HG02642 (cell line): ENCODE data around the gene CTSC.
A peak's percentile ranks its signal among the peaks of the same experiment; 100 is the strongest.
"Not testable (repeated sequence)": the region's sequence is repeated elsewhere in the genome, so short reads cannot be mapped to it uniquely, and the experiment has no call there.

Source experiments
- ATAC-seq: cut with Tn5 transposase; IDR thresholded peaks from one replicate; pipeline ENCODE4 v1.9.1; 2021; ENCODE audit warnings: mild to moderate bottlenecking; ENCODE audit not compliant: unreplicated experiment, poor library complexity

Gene CTSC

DNA sequence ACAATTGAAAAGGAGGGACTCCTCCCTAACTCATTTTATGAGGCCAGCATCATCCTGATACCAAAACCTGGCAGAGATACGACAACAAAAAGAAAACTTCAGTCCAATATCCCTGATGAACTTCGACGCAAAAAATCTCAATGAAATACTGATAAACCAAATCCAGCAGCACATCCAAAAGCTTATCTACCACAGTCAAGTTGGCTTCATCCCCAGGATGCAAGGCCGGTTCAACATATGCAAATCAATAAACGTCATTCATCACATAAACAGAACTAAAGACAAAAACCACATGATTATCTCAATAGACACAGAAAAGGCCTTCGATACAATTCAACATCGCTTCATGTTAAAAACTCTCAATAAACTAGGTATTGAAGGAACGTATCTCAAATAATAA, 14.7 kb downstream of the CTSC start:
- ATAC-seq: not testable (repeated sequence)

DNA sequence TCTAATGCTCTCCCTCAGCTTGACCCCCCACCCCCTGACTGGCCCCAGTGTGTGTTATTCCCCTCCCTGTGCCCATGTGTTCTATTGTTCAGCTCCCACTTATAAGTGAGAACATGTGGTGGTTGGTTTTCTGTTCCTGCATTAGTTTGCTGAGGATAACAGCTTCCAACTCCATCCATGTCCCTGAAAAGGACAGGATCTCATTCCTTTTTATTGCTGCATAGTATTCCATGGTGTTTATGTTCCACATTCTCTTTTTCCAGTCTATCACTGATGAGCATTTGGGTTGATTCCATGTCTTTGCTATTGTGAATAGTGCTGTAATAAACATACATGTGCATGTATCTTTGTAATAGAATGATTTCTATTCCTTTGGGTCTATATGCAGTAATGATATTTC, 16.1 kb downstream of the CTSC start:
- ATAC-seq: not testable (repeated sequence)

DNA sequence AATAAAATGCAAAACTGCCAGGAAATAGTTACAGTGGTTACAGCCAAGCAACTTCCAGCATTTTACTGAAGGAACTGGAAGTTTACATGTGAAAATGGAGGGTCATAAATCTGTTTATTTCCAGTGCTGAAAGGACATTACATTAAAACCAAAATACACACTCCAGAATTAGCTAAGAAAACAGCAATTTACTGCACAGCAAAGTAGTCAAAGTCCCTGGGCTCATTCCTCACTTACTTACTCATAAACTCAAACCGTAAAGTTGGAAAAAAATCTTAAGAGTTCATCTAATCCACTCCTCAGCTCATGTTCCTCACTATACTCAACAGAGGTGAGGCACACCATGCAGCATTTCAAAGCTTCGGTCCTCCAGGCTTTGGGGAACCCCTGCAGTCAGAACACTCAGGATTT, 17.4 kb downstream of the CTSC start:
- ATAC-seq: no peak

DNA sequence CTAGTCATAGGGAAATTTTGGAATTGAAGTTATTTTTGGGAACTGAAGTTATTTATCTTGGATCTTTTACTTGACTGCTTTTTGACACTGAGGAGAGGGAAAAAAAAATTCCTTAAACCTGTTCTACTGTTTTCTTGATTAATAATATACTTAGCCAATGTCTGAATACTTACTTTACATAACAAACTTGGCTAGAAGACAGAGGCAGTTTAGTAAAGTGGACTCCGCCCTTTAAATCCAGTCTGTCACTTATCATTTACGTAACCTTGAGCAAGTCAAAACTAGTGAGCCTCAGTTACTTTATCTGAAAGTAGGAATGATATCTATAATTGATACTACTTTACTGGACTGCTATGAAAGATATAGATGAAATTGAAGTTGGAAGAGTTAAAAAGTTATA, 19.5 kb downstream of the CTSC start:
- no peak for ATAC-seq

DNA sequence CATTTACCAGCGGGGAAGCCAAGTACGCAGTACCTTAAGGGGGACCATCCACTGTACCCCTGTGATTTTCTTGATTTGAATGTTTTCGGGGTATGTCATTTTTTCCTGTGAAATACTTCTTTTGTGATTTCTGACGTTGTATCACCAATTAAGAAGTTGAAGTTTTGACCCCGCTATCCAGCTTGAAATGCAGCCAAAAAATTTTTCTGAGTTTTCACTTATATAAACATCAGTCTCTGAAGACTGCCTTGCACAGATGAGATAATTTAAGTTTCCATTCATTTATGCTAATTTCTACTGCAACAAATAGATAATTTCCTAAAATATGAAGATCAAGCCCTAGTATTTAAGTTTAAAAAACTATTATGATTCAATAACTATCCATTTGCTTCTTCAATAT, 20.0 kb downstream of the CTSC start:
- no peak for ATAC-seq

DNA sequence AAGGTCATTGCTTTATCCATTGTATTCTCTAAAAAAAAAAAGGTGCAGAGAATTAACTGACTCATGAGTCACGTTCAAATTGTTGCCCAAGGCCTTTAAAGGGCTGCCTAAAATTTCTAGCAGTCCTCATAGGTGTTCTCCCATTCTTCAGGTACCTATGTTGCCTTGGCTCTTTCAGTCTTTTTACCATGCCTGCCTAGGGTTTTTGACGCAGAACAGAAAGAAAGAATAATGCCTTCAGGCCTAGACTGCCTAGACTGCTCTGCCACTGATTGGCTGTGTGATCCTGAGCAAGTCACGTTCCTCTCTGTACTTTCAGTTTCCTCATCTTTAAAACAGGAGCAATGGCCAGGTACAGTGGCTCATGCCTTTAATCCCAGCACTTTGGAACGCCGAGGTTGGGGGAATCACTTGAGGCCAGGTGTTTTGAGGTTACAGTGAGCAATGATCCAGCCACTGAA, 21.5 kb downstream of the CTSC start:
- no peak for ATAC-seq

DNA sequence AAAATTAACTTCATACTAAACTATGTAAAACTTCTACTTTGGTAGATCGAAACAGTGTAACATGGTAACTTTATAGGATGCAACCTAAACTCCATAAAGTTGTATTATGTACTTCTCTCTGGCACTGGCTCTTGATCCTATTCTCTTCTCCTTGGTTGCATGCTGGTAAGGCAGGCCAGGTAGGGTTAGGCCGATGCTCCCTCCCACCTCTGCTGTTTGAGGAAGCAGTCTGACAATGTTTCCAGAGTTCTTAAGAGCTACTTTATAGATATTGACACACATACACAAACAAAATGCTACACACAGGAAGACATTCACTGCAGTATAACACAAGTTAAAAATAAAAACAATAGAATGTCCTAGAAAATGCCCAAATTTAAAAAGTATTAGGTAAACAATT, 22.5 kb downstream of the CTSC start:
- no peak for ATAC-seq

DNA sequence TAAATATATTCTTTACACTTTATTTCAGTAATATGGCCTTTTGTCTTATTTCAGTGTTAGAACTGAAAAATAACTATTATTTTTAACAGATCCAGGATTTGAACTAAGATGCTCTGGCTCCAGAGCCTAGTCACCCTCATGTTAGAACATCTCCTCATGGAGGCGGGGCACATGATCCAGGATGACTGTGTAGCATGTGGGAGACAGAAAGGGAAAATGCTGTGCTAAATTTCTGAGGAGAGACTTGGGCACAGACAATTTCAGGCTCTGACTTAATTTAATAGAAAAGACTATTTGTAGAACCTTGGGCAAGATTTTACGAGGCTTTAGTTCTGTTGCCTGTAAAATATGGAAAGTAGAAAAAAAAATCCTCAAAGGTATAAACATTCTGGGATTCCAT, 24.1 kb downstream of the CTSC start:
- ATAC-seq: no peak

DNA sequence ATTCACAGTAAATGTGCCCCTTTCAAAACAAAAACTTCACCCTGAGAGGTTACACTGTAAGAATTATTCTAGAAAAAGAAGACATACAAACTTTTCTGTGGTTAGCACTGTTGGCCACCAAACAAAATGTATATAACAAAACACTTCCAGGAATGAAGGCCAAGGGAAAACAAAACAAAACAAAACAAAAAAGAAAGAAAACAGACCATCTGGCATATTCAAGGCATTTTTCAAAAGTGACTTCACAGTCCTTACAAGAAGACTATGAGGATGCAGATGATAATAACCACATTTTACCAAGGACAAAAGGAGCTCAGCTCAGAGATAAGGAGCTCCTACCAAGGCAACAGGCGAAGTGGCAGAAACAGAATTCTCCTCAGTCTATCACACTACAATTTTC, 24.9 kb downstream of the CTSC start:
- no peak for ATAC-seq

DNA sequence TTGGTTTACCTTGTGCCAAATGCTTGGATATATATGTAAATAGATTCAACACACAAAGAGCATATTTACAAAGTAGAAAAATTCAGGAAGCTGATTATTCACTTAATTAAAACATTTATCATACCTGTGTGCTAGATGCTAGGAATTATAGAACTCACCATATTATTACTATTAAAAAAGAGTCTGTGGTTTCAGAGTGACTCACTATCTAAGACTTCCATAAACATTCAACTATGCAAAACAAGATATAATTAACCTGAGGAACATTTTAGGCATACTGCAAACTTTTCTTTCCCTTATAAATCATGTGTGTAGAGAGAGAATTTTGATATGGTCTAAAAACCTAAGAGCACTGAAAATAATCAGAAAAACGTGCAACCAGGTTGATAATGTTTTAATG, 27.3 kb downstream of the CTSC start:
- no peak for ATAC-seq

DNA sequence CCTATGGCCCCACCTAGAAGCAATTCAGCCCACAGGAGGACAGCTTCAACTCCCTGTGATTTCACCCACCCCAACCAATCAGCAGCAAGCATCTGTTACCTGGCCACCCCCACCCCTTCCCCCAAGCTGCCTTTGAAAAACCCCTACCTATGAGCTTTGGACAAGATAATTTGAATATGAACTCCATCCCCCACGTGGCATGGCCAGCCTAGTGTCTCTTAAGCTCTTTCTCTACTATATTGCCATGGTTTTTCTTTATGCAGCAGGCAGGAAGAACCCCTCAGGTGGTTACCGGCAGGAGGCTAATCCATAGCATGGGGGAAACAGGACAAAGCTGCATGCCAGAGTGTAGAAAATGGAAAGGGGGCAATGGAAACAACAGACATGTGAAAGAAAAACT, 29.0 kb downstream of the CTSC start:
- ATAC-seq: no peak

DNA sequence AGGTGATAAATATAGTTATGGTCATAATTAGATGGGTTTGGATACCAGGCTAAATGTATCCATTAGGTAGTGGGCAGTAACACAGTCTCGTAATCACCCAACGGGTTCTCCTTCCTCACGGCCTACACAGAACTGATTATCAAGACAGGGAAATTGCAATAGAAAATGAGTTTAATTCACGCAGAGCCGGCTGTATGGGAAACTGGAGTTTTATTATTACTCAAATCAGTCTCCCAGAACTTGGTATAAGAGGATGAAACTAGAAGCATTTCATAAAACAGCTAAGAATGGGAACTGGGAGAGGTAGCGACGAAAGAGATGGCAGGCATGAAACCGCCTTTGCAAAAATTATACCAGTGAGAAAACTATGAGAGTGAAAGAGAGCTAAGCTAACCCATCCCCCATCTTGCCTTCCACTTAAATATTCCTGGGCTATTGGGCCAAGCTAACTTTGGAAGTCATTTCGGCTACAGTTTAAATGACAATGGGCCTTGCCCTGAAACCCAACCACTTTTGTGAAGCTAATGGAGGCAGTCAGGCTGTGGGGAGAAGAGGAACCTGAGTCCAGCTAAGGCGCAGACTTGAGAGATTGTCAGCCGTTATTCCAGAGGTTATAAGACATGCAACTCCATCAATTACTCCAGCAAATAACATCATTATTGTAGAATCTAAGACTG, 29.6 kb downstream of the CTSC start:
- ATAC-seq: peak; percentile 71

DNA sequence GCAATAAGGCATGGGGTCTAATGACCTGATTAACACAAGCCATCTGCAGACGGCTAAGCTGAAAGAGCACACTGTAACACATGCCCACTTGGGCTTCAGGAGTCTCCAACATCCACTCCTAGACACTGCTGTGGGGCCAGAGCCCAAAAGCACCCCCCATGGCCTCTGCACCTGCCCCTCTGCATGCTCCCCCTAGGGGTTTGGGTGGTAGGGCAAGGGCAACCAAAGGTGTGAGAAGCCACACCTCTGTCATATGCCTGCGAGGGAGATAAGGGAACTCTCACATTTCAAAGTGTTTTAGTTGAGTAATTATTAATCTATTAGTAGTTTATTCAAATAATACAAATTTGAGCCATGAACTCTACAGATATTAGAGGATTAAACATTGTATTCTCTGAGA, 30.8 kb downstream of the CTSC start:
- ATAC-seq: no peak

DNA sequence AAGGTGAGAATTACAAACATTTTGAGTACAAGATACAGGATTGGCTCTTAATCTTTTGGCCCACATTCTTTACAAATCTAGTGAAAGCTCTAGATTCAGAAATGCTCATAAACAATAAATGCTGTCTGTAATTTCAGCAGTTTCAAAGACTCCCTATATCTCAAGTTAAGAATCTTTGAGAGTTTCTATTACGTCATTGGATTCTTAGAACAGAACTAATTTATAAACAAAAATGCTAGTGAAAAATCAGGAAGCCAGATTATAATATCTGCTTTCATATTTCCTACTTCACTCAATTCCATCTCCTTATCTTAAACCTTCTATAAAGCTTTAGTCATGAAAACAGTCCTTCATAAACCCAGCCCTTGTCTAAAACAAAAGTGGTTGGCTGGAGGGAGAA, 32.1 kb downstream of the CTSC start:
- no peak for ATAC-seq

DNA sequence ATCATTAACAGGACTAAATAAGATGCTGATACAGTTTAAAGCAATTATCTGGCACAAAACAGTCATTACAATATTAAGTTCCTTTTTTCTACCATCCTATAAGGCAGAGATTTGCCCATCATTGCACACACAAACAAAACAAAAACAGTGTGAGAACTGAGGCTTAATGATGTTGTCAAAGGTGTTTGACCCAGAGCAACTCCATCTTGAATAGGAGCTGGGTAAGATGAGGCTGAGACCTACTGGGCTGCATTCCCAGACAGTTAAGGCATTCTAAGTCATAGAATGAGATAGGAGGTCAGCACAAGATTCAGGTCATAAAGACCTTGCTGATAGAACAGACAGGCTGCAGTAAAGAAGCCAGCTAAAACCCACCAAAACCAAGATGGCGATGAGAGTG, 33.2 kb downstream of the CTSC start:
- no peak for ATAC-seq

DNA sequence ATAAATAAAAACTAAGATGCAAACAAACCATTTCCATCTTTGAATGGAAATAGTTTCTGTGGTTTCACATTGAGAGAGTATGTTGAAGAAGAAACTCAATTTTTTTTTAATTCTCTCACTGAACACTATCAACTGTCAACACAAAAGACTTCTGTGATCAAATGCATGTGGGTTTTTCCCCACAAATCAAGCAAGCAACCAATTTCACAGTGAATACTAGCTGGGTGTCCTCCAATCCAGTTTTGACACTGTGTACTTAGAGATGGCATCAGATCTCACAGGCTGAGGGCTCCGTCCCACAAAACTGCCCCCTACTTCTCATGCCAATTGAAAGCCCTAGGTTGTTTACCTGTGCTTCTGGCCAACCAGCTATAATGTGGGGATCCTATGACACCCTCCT, 34.5 kb downstream of the CTSC start:
- ATAC-seq: no peak

DNA sequence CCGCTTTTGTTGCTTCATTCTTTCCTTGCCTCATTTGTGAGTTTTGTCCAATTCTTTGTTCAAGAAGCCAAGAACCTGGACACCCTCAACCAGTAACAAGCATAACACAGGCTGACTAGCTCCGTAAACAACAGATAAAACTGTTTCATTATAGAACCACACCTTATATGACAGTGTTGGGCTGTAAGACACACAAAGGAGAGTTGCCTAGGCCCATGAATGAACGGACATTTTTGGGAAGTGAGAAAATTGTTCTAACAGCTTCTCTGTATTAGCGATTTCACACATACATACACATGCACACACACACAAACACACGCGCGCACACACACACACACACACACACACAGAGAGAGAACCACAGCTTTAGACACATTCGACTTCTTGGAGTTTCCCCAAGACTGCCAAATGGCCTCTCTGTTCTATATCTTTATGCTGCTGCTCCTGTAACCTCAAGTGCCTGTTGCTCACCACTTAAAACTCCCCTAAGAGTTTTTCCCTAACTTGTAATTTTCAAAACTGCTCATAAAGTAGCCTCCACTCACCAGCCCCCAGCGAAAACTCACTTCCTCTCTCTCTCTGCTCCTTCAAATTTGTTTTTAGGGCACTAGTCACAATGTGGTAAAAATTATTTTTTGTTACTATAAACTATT, 35.9 kb downstream of the CTSC start:
- peak; percentile 56 for ATAC-seq

DNA sequence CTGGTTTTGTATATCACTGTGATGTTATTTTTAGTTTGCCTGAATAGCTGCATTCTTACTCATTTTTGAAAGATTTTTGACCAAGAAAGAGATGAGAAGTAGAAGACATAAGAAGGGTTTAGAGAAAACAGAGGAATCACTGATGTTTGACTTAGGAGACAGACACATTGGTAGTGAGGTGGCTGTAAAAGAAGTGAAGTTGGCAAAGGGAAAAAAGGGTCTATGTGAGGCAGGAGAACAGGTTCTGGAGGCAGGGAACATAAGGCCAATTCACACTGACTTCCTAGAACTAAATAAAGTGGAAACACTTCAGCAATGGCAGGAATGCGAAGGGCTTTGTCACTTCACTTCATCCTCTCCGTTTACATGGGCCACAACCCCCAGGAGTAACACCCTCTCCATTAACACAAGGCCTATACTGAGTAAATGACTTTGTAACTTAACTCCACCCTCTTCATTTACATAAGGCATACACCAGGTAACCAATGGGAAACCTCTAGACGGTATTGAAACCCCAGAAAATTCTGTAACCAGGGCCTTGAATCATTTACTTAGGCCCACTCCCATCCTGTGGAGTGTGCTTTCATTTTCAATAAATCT, 36.5 kb downstream of the CTSC start:
- ATAC-seq: peak; percentile 72

DNA sequence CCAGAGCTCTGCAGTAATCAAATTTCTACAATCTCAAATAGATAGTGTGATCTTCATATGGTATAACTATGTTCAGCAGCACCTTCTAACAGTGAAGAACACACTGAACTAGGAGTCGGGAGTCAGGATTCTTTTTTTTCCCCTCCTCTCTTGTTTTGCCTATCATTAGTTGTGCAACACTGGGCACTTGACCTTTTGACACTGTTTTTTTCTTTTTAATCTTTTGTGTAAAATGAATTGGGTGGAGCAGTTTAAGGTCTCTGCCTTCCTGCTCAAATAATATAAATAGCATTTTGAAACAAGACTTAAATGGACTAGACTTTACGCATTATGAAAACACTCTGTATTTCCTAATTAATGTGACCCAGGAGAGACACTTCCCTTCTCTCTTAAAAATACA, 39.7 kb downstream of the CTSC start:
- ATAC-seq: no peak

DNA sequence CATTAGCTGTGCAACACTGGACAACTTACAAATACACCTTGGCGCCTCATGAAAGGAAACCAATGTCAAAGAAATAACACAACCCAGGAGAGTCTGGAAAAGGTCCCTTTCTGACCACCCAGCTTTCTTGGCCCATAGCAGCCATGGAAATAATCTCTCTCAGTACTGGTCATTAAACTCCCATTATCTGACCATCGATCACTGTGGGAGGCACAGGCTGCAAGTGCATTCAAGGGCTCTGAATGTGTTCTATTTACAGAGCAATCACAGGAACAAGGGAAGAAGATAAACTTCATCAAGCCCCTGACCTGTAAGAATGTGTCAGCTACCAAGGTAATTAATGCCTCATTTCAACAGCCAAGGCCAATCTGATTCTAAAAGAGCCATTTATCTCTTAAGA, 40.1 kb downstream of the CTSC start:
- ATAC-seq: no peak

DNA sequence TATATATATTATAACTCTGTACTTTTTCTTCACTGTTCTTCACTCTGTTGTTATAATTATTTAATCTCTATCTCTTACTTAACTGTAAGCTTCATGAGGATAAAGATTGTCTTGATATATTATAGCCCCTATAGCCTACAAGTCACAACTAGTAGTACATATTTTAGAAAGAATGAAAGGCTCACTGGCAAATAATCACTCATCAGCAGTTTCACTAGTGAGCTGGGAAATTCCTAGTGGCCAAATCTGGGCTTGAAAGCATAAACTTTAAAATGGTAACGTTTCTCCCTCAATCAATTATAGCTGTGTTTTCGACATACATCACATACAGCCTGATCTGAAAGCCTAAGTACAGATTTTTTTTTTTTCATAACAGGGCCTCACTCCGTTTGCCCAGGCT, 42.5 kb downstream of the CTSC start:
- ATAC-seq: no peak

DNA sequence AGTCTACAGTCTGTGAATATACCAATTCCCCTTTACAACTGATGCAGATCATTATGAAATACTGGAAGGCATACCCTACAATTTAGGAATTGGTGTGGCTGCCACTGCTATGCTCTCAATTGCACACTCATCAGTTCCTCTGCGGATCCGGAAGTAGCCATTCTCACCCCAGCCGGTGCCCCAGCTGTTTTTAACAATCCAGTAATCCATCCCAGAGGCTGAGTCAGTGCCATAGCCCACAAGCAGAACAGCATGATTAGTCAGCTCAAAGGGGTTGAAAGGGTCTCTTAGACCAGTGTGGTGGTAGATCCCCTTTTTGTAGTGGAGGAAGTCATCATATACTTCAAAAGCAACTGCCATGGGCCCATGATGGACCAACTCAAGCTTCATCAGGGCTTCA, 43.6 kb downstream of the CTSC start:
- no peak for ATAC-seq
